GM12874 (cell line): ENCODE data around the gene ALG11.

Experiments
- TF ChIP-seq, protein P1 (sequence below): IDR thresholded peaks from 2 replicates; pipeline ENCODE4 v1.5.1; 2011; ENCODE audit warnings: low read depth, mild to moderate bottlenecking, control low read depth, low read length, moderate library complexity; ENCODE audit not compliant: insufficient read depth

ALG11 gene

DNA sequence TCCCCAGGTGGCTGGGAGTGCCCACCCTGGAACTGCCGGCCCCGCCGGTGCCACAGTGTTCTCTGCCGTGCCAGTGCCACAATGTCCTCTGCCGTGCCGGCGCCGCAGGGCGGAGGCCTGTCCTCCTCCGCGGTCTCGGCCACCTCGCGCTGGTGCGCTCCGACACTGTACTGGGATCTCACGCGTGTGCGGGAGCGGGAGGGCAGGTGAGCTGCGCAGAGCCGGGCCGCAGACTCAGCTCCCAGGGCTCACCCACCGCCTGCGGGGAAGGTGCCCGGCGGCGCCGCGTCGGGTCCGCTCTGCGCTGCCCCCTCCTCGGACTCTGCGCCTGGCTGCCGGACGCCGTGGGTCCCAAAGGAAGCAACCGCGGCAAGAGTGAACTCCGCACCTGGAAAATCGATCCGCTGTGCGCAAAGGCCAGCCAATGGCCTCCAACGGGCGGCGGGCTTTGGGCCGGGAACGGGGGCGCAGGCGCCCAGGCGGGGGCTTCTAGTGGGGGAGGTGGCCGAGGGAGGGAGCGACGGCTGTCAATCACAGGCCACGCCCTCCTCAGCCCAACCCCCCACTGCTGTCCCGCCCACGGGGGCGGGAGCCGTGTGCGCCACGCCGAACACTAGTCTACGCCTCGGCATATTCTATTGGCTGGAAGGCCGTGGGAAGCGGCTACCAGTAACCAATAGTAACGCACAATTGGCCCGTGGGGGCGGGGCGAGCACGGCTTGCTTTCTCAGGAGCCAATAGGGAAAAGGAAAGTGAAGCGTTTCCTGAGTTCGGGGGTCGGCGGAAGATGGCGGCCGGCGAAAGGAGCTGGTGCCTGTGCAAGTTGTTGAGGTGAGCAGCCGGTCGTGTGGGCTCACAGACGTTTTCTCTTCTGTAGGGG is at the start of gene ALG11:
TSS of gene ALG11 (plus strand) at position 767 of the 880 bp plus-strand sequence. CDS start at position 788, 21 bp downstream.
- TF ChIP-seq, protein P1, sequence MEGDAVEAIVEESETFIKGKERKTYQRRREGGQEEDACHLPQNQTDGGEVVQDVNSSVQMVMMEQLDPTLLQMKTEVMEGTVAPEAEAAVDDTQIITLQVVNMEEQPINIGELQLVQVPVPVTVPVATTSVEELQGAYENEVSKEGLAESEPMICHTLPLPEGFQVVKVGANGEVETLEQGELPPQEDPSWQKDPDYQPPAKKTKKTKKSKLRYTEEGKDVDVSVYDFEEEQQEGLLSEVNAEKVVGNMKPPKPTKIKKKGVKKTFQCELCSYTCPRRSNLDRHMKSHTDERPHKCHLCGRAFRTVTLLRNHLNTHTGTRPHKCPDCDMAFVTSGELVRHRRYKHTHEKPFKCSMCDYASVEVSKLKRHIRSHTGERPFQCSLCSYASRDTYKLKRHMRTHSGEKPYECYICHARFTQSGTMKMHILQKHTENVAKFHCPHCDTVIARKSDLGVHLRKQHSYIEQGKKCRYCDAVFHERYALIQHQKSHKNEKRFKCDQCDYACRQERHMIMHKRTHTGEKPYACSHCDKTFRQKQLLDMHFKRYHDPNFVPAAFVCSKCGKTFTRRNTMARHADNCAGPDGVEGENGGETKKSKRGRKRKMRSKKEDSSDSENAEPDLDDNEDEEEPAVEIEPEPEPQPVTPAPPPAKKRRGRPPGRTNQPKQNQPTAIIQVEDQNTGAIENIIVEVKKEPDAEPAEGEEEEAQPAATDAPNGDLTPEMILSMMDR, result no peak

- TF ChIP-seq, protein P1, result no peak
Observed at GRCh38 chr13:51966186-51966585, 46.0 kb upstream of the ALG11 start.

DNA sequence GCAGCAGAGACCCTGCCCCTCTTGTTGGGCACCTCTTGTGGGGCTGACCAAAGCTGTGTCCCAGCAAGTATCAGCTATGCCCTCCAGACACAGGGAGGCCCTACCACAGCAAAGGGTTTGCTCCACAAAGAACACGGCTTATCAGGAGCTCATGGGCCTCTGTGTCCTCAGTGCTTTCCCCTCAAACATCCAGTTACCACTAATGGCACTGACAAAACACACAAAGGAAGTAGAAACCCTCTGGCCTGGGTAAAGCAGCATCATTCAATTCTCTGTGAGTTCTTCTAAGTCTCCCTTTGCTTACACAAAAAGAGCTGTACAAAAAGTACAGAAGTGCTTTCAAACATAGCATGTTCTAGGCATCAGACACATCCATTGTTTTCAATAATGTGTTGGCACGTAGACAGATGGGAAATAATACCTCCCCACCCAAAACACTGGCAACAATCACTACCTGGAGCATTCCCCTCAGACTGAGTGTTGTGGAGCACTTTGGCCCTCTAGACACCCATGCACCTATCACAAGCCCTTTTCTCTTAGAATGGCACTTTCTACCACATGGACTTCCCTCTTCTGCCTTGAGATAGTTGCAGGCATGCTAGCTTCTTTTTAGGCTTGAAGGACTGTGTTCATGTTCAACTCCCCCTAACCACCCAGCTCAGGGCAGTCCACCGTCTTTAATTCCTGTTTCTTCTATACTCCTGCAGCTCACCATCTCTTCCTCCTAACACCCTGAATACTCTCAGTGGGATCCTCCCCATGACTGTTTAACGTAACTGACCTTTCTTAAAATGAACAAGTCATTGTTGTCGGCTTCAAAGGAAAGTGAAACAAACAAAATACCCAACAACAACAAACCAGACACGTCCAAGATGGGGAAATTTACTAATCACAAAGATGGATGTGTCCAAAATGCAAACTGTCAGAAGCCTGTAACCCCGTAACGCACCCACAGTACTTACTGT is 44.4 kb upstream of the ALG11 start:
- TF ChIP-seq, protein P1, result no peak

DNA sequence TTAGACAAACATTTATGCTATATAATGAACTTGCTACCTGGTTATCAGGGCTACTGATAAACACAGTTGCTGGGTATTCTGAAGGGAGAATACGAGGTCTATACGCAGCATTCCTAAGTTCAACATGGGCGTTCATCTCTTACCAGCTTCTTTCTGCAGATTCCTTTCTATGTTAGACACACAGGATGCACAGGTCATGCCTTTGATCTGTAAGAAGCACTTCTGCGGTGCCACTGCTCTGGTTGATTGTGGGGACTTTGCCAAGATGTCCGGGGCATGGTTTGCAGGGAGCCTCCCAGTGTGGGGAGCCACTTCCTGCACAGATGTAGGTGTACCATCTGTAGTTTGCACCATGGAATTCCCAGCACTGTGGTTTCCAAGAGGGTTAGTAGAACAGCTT is 41.8 kb upstream of the ALG11 start:
- TF ChIP-seq, protein P1, result no peak

DNA sequence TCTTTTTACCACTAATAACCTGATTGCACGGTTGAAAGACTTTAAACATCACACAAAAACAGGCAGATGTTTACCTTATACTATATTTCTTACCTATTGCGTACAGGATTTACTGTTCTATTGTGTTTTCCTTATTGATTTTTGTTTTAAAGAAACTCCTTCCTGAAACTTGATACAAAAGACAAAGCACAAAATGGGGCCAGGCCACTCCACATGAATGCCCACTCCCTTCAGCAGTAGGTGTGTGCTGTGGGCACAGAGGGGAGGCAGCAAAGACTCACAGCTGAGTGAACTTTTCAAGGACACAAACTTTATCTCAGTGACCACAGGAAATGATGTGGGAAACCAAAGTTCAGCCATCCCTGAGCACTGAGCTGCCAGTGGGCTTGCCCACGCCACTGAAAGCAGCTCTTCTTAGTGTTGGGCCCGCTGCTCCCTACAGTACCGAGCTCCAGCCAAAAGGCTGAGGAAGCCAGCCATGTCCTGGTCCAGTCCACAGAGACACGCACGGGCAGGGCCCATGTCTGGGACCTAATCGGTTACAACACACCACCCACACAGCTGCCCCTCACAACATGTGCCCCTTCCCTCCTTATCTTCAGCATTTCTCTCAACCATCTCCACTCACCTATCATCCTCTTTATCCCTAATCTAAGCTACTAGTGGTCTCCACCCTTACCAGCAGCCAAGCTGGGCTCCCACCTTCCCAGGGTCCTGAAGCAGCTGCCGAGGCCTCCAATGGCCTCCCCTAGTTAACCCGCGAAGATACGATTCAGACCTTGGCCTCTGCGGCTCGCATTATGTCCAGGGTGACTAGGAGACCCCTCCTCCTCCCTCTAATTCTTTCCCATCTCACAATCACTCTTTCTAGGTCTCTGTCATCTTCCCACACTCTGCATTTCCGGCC is 40.4 kb upstream of the ALG11 start:
- TF ChIP-seq, protein P1, result no peak

DNA sequence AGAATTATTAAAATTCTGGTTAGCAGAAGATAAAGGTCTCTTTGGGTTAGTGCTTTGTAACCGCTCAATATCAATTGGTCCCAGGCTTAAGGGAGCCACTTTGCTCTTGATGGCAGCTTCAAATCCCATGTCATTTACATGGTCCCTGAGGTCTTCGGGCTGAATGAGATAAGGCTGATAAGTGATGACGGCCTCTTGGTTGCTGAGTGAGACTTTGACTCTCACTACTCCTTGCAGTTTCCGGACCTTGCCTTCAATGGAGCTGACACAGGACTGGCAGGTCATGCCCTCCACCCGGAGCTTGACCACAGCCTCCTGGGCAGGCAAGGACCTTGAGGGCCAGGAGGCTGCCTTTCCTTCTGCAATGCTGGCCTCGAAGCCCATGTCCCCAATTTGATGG is 37.7 kb upstream of the ALG11 start:
- TF ChIP-seq, protein P1, result no peak
